GM12864 (cell line): Measurements from ENCODE around the gene TGFB2.

Source experiments
- DNase-seq: peaks from one replicate; pipeline ENCODE4 v3.0.0-alpha.2; 2011; ENCODE audit warnings: low read depth
- H3K4me3 ChIP-seq: 2 replicates; pipeline ENCODE4 v1.5.1; 2011; ENCODE audit warnings: mild to moderate bottlenecking, low read depth, low read length, control low read depth
- CTCF ChIP-seq: IDR thresholded peaks from 2 replicates; pipeline ENCODE4 v1.5.1; 2011; ENCODE audit warnings: low read depth, mild to moderate bottlenecking, moderate library complexity, low read length, control low read depth, inconsistent platforms; ENCODE audit errors: missing control alignments

TGFB2 gene

GRCh38 chr1:218367118-218367517 lies 22.0 kb downstream of the TGFB2 start:
- no peak for TF ChIP-seq CTCF
- H3K4me3 ChIP-seq, result no peak overlapping the region
- no peak for DNase-seq

DNA sequence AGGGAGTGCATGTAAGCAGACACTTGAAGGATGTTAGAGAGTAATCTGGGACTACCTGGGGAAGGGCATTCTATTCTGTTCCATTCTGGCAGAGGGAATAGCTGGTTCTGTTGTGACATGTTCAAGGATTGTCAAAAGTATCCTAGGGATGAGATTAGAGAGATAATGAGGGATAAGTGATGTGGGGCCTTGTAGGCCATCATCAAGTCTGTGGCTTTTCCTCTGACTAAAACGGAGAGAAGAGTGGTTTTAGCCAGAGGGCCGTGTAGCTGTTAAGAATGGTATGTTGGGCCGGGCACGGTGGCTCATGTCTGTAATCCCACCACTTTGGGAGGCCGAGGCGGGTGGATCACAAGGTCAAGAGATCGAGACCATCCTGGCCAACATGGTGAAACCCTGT lies 23.6 kb downstream of the TGFB2 start:
- DNase-seq, result no peak
- H3K4me3 ChIP-seq, result no peak overlapping the region
- TF ChIP-seq CTCF, result no peak

DNA sequence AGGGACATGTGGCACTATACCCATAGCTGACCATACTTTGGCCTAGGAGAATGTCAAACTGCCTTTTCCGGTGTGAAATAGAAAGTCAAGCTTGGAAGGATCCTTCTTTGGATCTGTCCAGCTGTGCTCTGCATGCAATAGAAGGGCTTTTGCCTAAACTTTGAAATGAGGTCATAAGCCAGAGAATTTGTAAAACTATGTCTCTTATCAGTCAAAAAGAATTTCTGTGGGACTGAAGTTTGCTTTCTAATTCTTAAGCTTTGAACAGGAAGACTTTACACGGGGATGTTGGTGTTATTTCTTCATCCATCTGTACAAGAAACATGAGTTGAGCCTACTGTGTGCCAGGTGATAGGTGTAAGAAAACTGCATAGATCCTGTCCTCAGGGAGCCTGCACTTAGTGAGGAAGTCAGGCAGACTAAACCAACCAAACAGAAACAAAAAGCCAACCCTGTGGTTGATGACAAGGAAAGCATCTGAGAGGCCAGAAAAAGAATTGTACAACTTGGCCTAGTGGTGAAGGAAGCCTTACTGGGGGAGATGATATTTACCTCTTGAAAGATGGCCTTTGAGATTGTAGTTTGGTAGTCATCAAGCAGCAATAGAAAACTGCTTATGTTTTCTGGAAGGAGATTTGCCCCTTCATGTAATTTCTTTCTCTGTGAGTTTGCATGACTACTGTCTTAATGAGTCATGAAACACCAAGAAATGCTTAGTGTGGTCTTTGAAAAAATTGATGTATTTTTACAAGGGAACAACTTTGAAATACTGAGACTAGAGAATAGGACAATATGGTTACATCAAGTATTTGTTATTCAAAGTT lies 24.8 kb downstream of the TGFB2 start:
- H3K4me3 ChIP-seq, result no peak overlapping the region
- DNase-seq, result no peak
- no peak for TF ChIP-seq CTCF

DNA sequence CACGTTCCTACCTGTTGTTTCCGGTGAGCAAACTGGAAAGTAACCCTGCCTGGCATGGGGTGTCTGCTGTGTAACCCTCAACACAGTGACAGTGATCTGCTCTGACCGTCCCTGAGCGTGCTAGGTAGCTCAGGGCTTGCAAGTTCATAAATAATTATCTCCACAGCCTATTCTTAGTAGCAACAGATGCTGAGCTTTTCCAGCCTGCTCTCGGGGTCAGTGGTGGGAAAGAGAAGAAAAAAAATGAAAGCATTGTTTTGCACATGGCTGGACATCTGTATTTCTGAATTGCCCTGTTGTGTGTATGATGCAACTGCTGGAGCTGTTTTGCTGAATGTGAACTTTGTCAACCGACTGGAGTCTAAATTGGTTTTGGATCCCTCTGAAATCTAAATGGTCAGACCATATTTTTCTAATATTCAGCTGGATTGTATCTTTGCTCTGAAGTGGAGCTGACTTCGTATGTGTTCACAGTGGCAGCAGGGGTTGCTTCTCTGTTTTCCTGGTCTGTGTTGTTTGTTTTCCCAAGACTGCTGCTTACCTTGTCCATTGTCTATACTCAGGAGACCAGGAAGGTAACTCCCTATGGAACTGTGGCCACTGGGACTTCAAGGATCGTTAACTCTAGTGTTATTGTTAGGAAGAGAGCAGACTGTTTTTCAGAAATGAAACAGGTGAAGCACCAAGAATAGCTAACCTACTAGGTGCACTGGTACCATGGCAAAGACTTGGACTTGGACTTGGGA lies 27.0 kb downstream of the TGFB2 start:
- no peak for DNase-seq
- H3K4me3 ChIP-seq, result no peak overlapping the region
- TF ChIP-seq CTCF, result no peak

DNA sequence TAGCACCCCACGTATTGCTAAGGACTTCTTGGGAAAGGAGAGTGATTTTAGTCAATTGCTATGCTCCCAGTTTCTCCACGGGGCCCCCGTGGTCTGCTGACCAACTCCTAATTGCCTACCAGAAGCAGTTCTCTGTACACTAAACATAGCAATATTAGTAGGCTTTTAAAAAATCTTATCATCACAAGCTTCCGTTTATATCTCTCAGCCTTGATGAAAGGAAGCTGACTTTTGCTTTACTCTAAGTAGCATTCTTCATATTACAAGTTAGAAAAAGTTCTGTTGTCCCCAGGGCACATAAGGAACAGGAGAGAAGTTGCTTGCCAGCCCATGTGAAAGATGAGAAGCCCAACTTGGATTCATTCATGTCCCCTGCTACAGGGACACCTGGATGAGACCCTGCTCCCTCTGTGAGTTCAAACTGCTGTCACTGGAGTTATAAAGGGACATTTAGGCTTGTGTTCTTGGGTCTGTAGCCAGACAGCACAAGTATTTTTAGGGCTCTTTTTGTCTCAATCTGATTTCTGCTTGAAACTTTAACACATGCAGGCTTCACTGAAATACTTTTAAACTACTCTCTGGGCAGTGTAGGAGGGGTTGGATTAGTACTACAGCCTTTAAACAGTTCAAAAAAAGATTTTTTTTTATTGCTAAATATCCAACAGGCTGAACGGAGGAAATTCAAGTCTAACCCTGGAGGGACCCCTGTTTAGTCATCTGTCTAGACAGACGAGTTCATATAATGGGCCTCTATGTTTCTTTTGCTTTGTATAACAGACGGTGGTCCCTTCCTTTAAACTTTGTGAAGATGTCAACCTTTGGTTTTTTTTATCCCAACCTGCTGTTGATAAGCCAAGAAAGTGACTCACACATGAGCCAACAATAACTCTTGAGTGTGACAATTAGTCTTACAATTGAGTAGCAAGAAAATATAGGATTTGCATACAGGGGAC lies 29.5 kb downstream of the TGFB2 start:
- no peak for TF ChIP-seq CTCF
- DNase-seq, result no peak
- no peak overlapping the region for H3K4me3 ChIP-seq

DNA sequence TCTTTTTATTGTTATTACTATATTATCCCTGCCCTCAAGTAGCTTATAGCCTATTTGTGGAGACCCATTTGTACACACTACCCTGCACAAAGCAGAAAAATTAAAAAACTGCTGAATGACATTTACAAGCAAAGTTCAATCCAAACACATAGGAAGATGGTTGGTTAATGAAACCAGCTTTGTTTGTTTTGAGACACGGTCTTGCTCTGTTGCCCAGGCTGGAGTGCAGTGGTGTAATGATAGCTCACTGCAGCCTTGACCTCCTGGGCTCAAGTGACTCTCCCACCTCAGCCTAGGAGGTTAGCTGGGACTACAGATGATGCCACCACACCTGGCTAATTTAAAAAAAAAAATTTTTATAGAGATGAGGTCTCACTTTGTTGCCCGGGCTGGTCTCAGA lies 31.6 kb downstream of the TGFB2 start:
- H3K4me3 ChIP-seq, result no peak overlapping the region
- no peak for TF ChIP-seq CTCF
- no peak for DNase-seq
